Sigmoid colon (tissue), 7 donors: Measurements from ENCODE around the gene SPRY1. TPM values are rescaled to one million over a fixed set of nuclear protein-coding genes. Genes with fewer than 3 reads are reported as not detected.

Experiments used
- DNase-seq: peaks from one replicate; pipeline ENCODE4 v3.0.0-alpha.2; 2019
- H3K27ac ChIP-seq, 4 donors: fragments of 200-600 bp; sonication (generic); one replicate each; pipeline ENCODE4 v1.5.1; 2016 to 2019; ENCODE audit warnings: mild to moderate bottlenecking in 1 of 4
- H3K27me3 ChIP-seq, 3 donors: fragments of 200-600 bp; sonication (generic); one replicate each; pipeline ENCODE4 v1.5.1; 2019; ENCODE audit warnings: mild to moderate bottlenecking in 1 of 3
- H3K36me3 ChIP-seq, 4 donors: fragments of 200-600 bp; sonication (generic); one replicate each; pipeline ENCODE4 v1.5.1; 2016 to 2019
- H3K4me1 ChIP-seq, 4 donors: fragments of 200-600 bp; sonication (generic); one replicate each; pipeline ENCODE4 v1.5.1; 2017 to 2019
- H3K4me3 ChIP-seq, 4 donors: fragments of 200-600 bp; sonication (generic); one replicate each; pipeline ENCODE4 v1.5.1; 2017 to 2019; ENCODE audit warnings: mild to moderate bottlenecking in 2 of 4, moderate library complexity in 1 of 4
- H3K9me3 ChIP-seq, 4 donors: fragments of 200-600 bp in 3 of 4; sonication (generic) in 3 of 4; one replicate each; pipeline versions ENCODE4 v1.5.1 to v1.6.1; 2013 to 2019
- CTCF ChIP-seq, 4 experiments: fragments of 450-650 bp in 3 of 4; fragments of 200-600 bp in 1 of 4; IDR thresholded peaks; one replicate each; pipeline ENCODE4 v1.5.1; 2016 to 2019; ENCODE audit warnings: antibody characterized with exemption in 4 of 4, mild to moderate bottlenecking in 3 of 4, moderate library complexity in 2 of 4
- EP300 ChIP-seq, 4 donors: sonication (generic); formaldehyde crosslinking; IDR thresholded peaks; one replicate each; pipeline ENCODE4 v1.6.1; 2017; ENCODE audit warnings: antibody characterized with exemption in 4 of 4
- POLR2A ChIP-seq, 2 donors: fragments of 450-650 bp; IDR thresholded peaks; one replicate each; pipeline ENCODE4 v1.6.1; 2016; ENCODE audit warnings: antibody characterized with exemption in 2 of 2, mild to moderate bottlenecking in 2 of 2, moderate library complexity in 2 of 2
- POLR2AphosphoS5 ChIP-seq, 4 donors: sonication (generic); formaldehyde crosslinking; IDR thresholded peaks; one replicate each; pipeline ENCODE4 v1.6.1; 2017; ENCODE audit warnings: antibody characterized with exemption in 4 of 4
- WGBS, 2 donors: extraction: QIAGEN DNeasy Blood & Tissue Kit; methylation state at CpG; one replicate each; pipeline ENCODE4 v1.1.7; 2013; 5-methylcytosine and 5-hydroxymethylcytosine counted together
- intact Hi-C: fragments of 100-400 bp; cut with DNase I; formaldehyde crosslinking; loops from one replicate; pipeline ENCODE4 v1.15.1; 2023
- polyA plus RNA-seq, 3 donors: library from polyadenylated mRNA; stranded (reverse); fragments of 200-250 nt; gene quantifications; one replicate each; pipeline ENCODE4 v1.2.3, GENCODE V29; 2013
- total RNA-seq, 4 donors: library from RNA; depleted of rRNA; stranded (reverse); fragments of >200 nt; gene quantifications; one replicate each; pipeline ENCODE4 v1.1.0, GENCODE V29; 2016
- donor health status: healthy with polysubstance abuse.
- donor health status: Bipolar disorder and iron deficiency.
- donor health status: healthy.

SPRY1 gene
- total and polyA plus RNA-seq, 7 donors = 5.5 to 84.4 (median 37.6) TPM

GRCh38 chr4:123415977-123416376, 19.4 kb downstream of the SPRY1 start:
- H3K27ac ChIP-seq = no peak overlapping the region
- no peak for DNase-seq
- peaks cover 0 to 9% (median 4%) of the 10 kb centered on the region in 4 donors for H3K4me1 ChIP-seq
- no peaks in the 10 kb centered on the region for H3K27me3 ChIP-seq
- no peak overlapping the region for H3K4me3 ChIP-seq
- WGBS, 2 donors = 61 to 90% methylated on average over 6 of the region's 6 CpGs
- intact Hi-C loops = no loop called here
- no peaks in the 10 kb centered on the region for H3K9me3 ChIP-seq
- TF ChIP-seq EP300 (IDR thresholded peaks at IDR 0.05) = no peak
- TF ChIP-seq POLR2AphosphoS5 (IDR thresholded peaks at IDR 0.05) = no peak
- TF ChIP-seq CTCF (IDR thresholded peaks at IDR 0.05) = no peak
- no peak for TF ChIP-seq POLR2A (IDR thresholded peaks at IDR 0.05)
- H3K36me3 ChIP-seq = no peaks in the 10 kb centered on the region

GRCh38 chr4:123417813-123418212, 21.2 kb downstream of the SPRY1 start:
- H3K9me3 ChIP-seq = no peaks in the 10 kb centered on the region
- no peak for TF ChIP-seq POLR2AphosphoS5 (IDR thresholded peaks at IDR 0.05)
- no peak for TF ChIP-seq POLR2A (IDR thresholded peaks at IDR 0.05)
- no peak for TF ChIP-seq CTCF (IDR thresholded peaks at IDR 0.05)
- TF ChIP-seq EP300 (IDR thresholded peaks at IDR 0.05) = no peak
- peaks cover 0 to 9% (median 4%) of the 10 kb centered on the region in 4 donors for H3K4me1 ChIP-seq
- peak overlapping the region in 1 of 4 donors; percentile 25 for H3K27ac ChIP-seq
- H3K27me3 ChIP-seq = no peaks in the 10 kb centered on the region
- 49 to 60% methylated on average over 2 of the region's 2 CpGs for WGBS, 2 donors
- no peaks in the 10 kb centered on the region for H3K36me3 ChIP-seq
- DNase-seq = no peak
- intact Hi-C loops = no loop called here
- no peak overlapping the region for H3K4me3 ChIP-seq

GRCh38 chr4:123418351-123418931, 21.8 kb downstream of the SPRY1 start:
- Histone ChIP-seq H3K27me3 (no peaks in the 10 kb centered on the region), H3K4me3 (no peak overlapping the region), H3K27ac (peak overlapping the region in 2 of 4 donors; percentile 25 to 38), H3K9me3 (no peaks in the 10 kb centered on the region), H3K4me1 (peaks cover 0 to 9% (median 4%) of the 10 kb centered on the region in 4 donors), H3K36me3 (no peaks in the 10 kb centered on the region)
- TF ChIP-seq POLR2AphosphoS5 (IDR thresholded peaks at IDR 0.05) (no peak), CTCF (IDR thresholded peaks at IDR 0.05) (no peak), EP300 (IDR thresholded peaks at IDR 0.05) (no peak), POLR2A (IDR thresholded peaks at IDR 0.05) (no peak)
- 23 to 42% methylated on average over 3 of the region's 3 CpGs for WGBS, 2 donors
- no peak for DNase-seq
- intact Hi-C loops = no loop called here

- peaks cover 0 to 9% (median 4%) of the 10 kb centered on the region in 4 donors for H3K4me1 ChIP-seq
- no peak for TF ChIP-seq POLR2AphosphoS5 (IDR thresholded peaks at IDR 0.05)
- no peak for TF ChIP-seq CTCF (IDR thresholded peaks at IDR 0.05)
- no peak for TF ChIP-seq POLR2A (IDR thresholded peaks at IDR 0.05)
- TF ChIP-seq EP300 (IDR thresholded peaks at IDR 0.05) = no peak
- intact Hi-C loops = no loop called here
- no peaks in the 10 kb centered on the region for H3K27me3 ChIP-seq
- H3K9me3 ChIP-seq = no peaks in the 10 kb centered on the region
- no peak overlapping the region for H3K4me3 ChIP-seq
- no peaks in the 10 kb centered on the region for H3K36me3 ChIP-seq
- no peak for DNase-seq
- no peak overlapping the region for H3K27ac ChIP-seq
- 85 to 92% methylated on average over 17 of the region's 17 CpGs for WGBS, 2 donors
Observed at GRCh38 chr4:123419885-123420755, 23.5 kb downstream of the SPRY1 start.
